Amniotic stem cell (primary cell): ENCODE data around the gene AHSA1.

Source experiments
- DNase-seq: peaks from one replicate; lab custom pipeline; 2025; lab: John Stamatoyannopoulos, UW

AHSA1 gene

GRCh38 chr14:77509366-77509765 is 51.5 kb downstream of the AHSA1 start:
- no peak for DNase-seq

- no peak for DNase-seq
Measured at GRCh38 chr14:77511486-77512162, 53.7 kb downstream of the AHSA1 start.

GRCh38 chr14:77516126-77516525 is 58.2 kb downstream of the AHSA1 start:
- no peak for DNase-seq
